OCI-LY7 (cell line): ENCODE measurements around the gene FOXP1. TPM values are rescaled to one million over a fixed set of nuclear protein-coding genes. Genes with fewer than 3 reads are reported as not detected.

Source experiments
- BruUV-seq: library from RNA; stranded (reverse); fragments of 400-500 nt; replicated peaks from 2 replicates; lab custom pipeline; 2021; lab: Mats Ljungman, UMichigan
- CTCF ChIA-PET: fragments of 300-600 bp; sonication (Branson Sonifier 250); formaldehyde crosslinking; loops from one replicate; lab custom pipeline; 2022; ENCODE audit warnings: antibody characterized with exemption; ENCODE audit not compliant: unreplicated experiment; lab: Charles Lee
- POLR2A ChIA-PET: fragments of 300-600 bp; sonication (Branson Sonifier 250); formaldehyde crosslinking; loops from one replicate; lab custom pipeline; 2022; ENCODE audit warnings: antibody characterized with exemption; lab: Charles Lee
- DNase-seq: peaks from one replicate; pipeline ENCODE4 v3.0.0-alpha.2; 2015; ENCODE audit warnings: low spot score
- H2AFZ ChIP-seq: fragments of 200-600 bp; sonication (generic), shearing (Covaris generic); 2 replicates; pipeline ENCODE4 v1.6.1; 2014; ENCODE audit warnings: mild to moderate bottlenecking, antibody characterized with exemption, low read length, moderate library complexity
- H3K27ac ChIP-seq: fragments of 200-600 bp; sonication (generic); 2 replicates; pipeline ENCODE4 v1.5.1; 2014; ENCODE audit warnings: mixed run types, low read depth, mild to moderate bottlenecking, moderate library complexity, low read length, inconsistent platforms; ENCODE audit not compliant: poor library complexity, severe bottlenecking
- H3K36me3 ChIP-seq: fragments of 200-600 bp; sonication (generic); 2 replicates; pipeline ENCODE4 v1.6.1; 2014; ENCODE audit warnings: mild to moderate bottlenecking, antibody characterized with exemption, low read length, moderate library complexity, mixed read lengths; ENCODE audit not compliant: insufficient read depth
- H3K4me1 ChIP-seq: fragments of 200-600 bp; sonication (generic); 2 replicates; pipeline ENCODE4 v1.5.1; 2014; ENCODE audit warnings: mild to moderate bottlenecking, low read length; ENCODE audit not compliant: insufficient read depth, poor library complexity, severe bottlenecking
- H3K4me2 ChIP-seq: fragments of 200-600 bp; sonication (generic); 2 replicates; pipeline ENCODE4 v1.6.1; 2014; ENCODE audit warnings: mild to moderate bottlenecking, low read length
- H3K4me3 ChIP-seq: fragments of 200-600 bp; sonication (generic); 2 replicates; pipeline ENCODE4 v1.5.1; 2014; ENCODE audit warnings: mild to moderate bottlenecking, low read depth, low read length; ENCODE audit not compliant: poor library complexity, severe bottlenecking
- H3K79me2 ChIP-seq: fragments of 200-600 bp; sonication (generic); 2 replicates; pipeline ENCODE4 v1.6.1; 2016; ENCODE audit warnings: low read depth, mild to moderate bottlenecking, low read length, moderate library complexity, mixed read lengths; ENCODE audit not compliant: insufficient read depth
- H3K9me2 ChIP-seq: fragments of 200-600 bp; sonication (generic); 2 replicates; pipeline ENCODE4 v1.6.1; 2016; ENCODE audit warnings: mild to moderate bottlenecking, low read length, mixed read lengths; ENCODE audit not compliant: insufficient read depth
- H3K9me3 ChIP-seq: fragments of 200-600 bp; sonication (generic); 2 replicates; pipeline ENCODE4 v1.6.1; 2014; ENCODE audit warnings: mild to moderate bottlenecking, mixed run types, low read length, mixed read lengths
- H4K20me1 ChIP-seq: fragments of 200-600 bp; sonication (generic); 2 replicates; pipeline ENCODE4 v1.6.1; 2014; ENCODE audit warnings: mild to moderate bottlenecking, antibody characterized with exemption, low read length, moderate library complexity, mixed read lengths; ENCODE audit not compliant: insufficient read depth
- CTCF ChIP-seq: fragments of 200-600 bp; sonication (generic); conservative IDR thresholded peaks from 2 replicates; pipeline ENCODE4 v1.5.1; 2014; ENCODE audit warnings: mild to moderate bottlenecking, antibody characterized with exemption, low read length, moderate library complexity, mixed read lengths
- EZH2phosphoT487 ChIP-seq: fragments of 200-600 bp; sonication (generic); IDR thresholded peaks from 2 replicates; pipeline ENCODE4 v1.6.1; 2018; ENCODE audit warnings: low read depth, borderline replicate concordance, mild to moderate bottlenecking, mixed run types, antibody characterized with exemption, low read length, moderate library complexity, mixed read lengths
- intact Hi-C: fragments of 100-400 bp; cut with micrococcal nuclease; formaldehyde crosslinking; loops from one replicate; pipeline ENCODE4 v1.10.0; 2022; ENCODE audit not compliant: unreplicated experiment
- total RNA-seq, 2 experiments: library from RNA; depleted of rRNA in 1 of 2; stranded (reverse); fragments of >200 nt in 1 of 2; shearing (Covaris generic) in 1 of 2; gene quantifications; 2 replicates each; pipeline ENCODE4 v1.2.3, GENCODE V29; 2014 to 2022

Gene FOXP1
- total RNA-seq, 2 experiments from 2014 or later: 87.3 to 151 TPM

GRCh38 chr3:71397726-71398125 is 185.8 kb downstream of the FOXP1 start:
- no TSS peak for BruUV-seq
- no peak overlapping the region for H2AFZ ChIP-seq
- no peaks in the 10 kb centered on the region for H3K9me3 ChIP-seq
- H3K4me1 ChIP-seq: peaks cover 66% of the 10 kb centered on the region
- POLR2A ChIA-PET: interaction anchor here (0.6 to 1.5 kb wide), 10 partner anchors 10 to 263 kb away, joined by 3 to 4 read pairs (median 4); no protein-coding TSS in a partner anchor
- CTCF ChIA-PET: interaction anchor here (1.4 kb wide), 1 partner anchor 28 kb away, joined by 4 read pairs; no protein-coding TSS in a partner anchor
- peaks cover 38% of the 10 kb centered on the region for H3K79me2 ChIP-seq
- H4K20me1 ChIP-seq: peaks cover 14% of the 10 kb centered on the region; the same call in 1 of the 2 replicates
- H3K4me3 ChIP-seq: no peak overlapping the region
- no peak overlapping the region for H3K4me2 ChIP-seq
- no peak for DNase-seq
- intact Hi-C loops: loop anchor here (10.0 kb wide), 1 partner anchor 257 kb away; no protein-coding TSS in a partner anchor
- TF ChIP-seq EZH2phosphoT487 (no peak), CTCF (no peak)
- no peaks in the 10 kb centered on the region for H3K9me2 ChIP-seq
- H3K27ac ChIP-seq: no peak overlapping the region
- no peaks in the 10 kb centered on the region for H3K36me3 ChIP-seq

- peaks cover 66% of the 10 kb centered on the region for H3K4me1 ChIP-seq
- no peaks in the 10 kb centered on the region for H3K36me3 ChIP-seq
- H3K79me2 ChIP-seq: peaks cover 41% of the 10 kb centered on the region
- peaks cover 14% of the 10 kb centered on the region; the same call in 1 of the 2 replicates for H4K20me1 ChIP-seq
- no peak overlapping the region for H3K27ac ChIP-seq
- TF ChIP-seq CTCF (peak; percentile 69), EZH2phosphoT487 (no peak)
- no peak overlapping the region for H2AFZ ChIP-seq
- H3K4me3 ChIP-seq: no peak overlapping the region
- no peaks in the 10 kb centered on the region for H3K9me3 ChIP-seq
- DNase-seq: peak; percentile 42
- ChIA-PET POLR2A (interaction anchor here (0.6 to 1.5 kb wide), 4 partner anchors 10 to 262 kb away, joined by 3 to 4 read pairs (median 4); no protein-coding TSS in a partner anchor), CTCF (interaction anchor here (1.4 kb wide), 1 partner anchor 29 kb away, joined by 4 read pairs; no protein-coding TSS in a partner anchor)
- intact Hi-C loops: loop anchor here (10.0 kb wide), 1 partner anchor 258 kb away; no protein-coding TSS in a partner anchor
- no peak overlapping the region for H3K4me2 ChIP-seq
- no TSS peak for BruUV-seq
- no peaks in the 10 kb centered on the region for H3K9me2 ChIP-seq
Observed at GRCh38 chr3:71397046-71397445, 186.5 kb downstream of the FOXP1 start.
